Activated T-cell treated with anti-CD3 and anti-CD28 coated beads for 4 hours (primary cell): Measurements from ENCODE around the gene L3MBTL4.

Experiments used
- DNase-seq: peaks from one replicate; pipeline ENCODE4 v3.0.0-alpha.2; 2020

The L3MBTL4 gene

GRCh38 chr18:6362559-6363129 lies 52.1 kb downstream of the L3MBTL4 start:
- no peak for DNase-seq

- DNase-seq, result no peak
These were observed 57.0 kb downstream of the L3MBTL4 start for GRCh38 chr18:6357668-6358067.

- no peak for DNase-seq
These were observed 58.7 kb downstream of the L3MBTL4 start for GRCh38 chr18:6355789-6356589.

- DNase-seq, result no peak
These were observed 62.4 kb downstream of the L3MBTL4 start for GRCh38 chr18:6352275-6352674.

GRCh38 chr18:6342990-6343389 lies 71.7 kb downstream of the L3MBTL4 start:
- DNase-seq, result no peak

- DNase-seq, result no peak
These were observed 73.0 kb downstream of the L3MBTL4 start for GRCh38 chr18:6341709-6342108.

- no peak for DNase-seq
These were observed 73.4 kb downstream of the L3MBTL4 start for GRCh38 chr18:6341303-6341702.

GRCh38 chr18:6340121-6340520 lies 74.6 kb downstream of the L3MBTL4 start:
- no peak for DNase-seq

- DNase-seq, result no peak
These were observed 78.5 kb downstream of the L3MBTL4 start for GRCh38 chr18:6336239-6336638.

- no peak for DNase-seq
These were observed 80.7 kb downstream of the L3MBTL4 start for GRCh38 chr18:6333981-6334380.

- DNase-seq, result no peak
These were observed 82.8 kb downstream of the L3MBTL4 start for GRCh38 chr18:6331872-6332271.

- no peak for DNase-seq
These were observed 83.9 kb downstream of the L3MBTL4 start for GRCh38 chr18:6330786-6331185.

GRCh38 chr18:6328621-6329010 lies 86.1 kb downstream of the L3MBTL4 start:
- DNase-seq, result no peak

GRCh38 chr18:6327895-6328620 lies 86.7 kb downstream of the L3MBTL4 start:
- DNase-seq, result no peak

- no peak for DNase-seq
These were observed 87.2 kb downstream of the L3MBTL4 start for GRCh38 chr18:6327485-6327884.

- no peak for DNase-seq
These were observed 88.1 kb downstream of the L3MBTL4 start for GRCh38 chr18:6326566-6326965.

GRCh38 chr18:6323319-6323889 lies 91.3 kb downstream of the L3MBTL4 start:
- no peak for DNase-seq

GRCh38 chr18:6315517-6316331 lies 99.0 kb downstream of the L3MBTL4 start:
- DNase-seq, result no peak

GRCh38 chr18:6313415-6313814 lies 101.3 kb downstream of the L3MBTL4 start:
- DNase-seq, result no peak

GRCh38 chr18:6311456-6312215 lies 103.1 kb downstream of the L3MBTL4 start:
- no peak for DNase-seq

- no peak for DNase-seq
These were observed 104.0 kb downstream of the L3MBTL4 start for GRCh38 chr18:6310714-6311113.

GRCh38 chr18:6297875-6298274 lies 116.8 kb downstream of the L3MBTL4 start:
- no peak for DNase-seq
